ENCODE data around the gene CCDC6. TPM values are rescaled to one million over a fixed set of nuclear protein-coding genes. Genes with fewer than 3 reads are reported as not detected.

CCDC6 gene
- total RNA-seq, 3 donors from 2014 or later (not counting 1 experiment from before 2014, with no cell fraction given), result 19.7 to 23.4 (median 20.8) TPM

DNA sequence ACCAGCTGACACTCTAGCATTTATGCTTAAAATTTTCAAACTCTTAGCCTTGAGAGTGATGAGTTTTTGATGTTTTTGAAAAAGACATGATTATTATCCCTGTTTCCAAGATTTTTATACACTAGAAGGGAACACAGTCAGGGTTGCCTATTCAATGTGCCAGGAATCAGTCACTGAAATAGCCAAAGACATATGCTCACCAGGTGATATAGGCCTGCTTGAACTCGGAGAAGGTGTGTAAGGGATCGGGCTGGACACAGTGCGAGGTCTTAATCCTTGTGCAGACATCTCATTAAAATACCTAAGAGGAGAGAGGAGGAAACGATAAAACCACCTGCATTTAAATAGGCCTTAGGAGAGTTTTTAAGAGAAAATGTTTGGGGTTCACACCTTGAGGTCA, 102.1 kb downstream of the CCDC6 start:
- peaks cover 54% of the 10 kb centered on the region for H3K36me3 ChIP-seq (ENCODE audit: control insufficient read depth, insufficient read depth, low read length)
- whole genome bisulfite sequencing (ENCODE audit: insufficient coverage), result 92% methylated on average over 2 of the region's 4 CpGs
- no peak overlapping the region for H3K27ac ChIP-seq (ENCODE audit: low read length)
- DNase-seq (no peak), ATAC-seq (no peak)
- TF ChIP-seq, protein P1, sequence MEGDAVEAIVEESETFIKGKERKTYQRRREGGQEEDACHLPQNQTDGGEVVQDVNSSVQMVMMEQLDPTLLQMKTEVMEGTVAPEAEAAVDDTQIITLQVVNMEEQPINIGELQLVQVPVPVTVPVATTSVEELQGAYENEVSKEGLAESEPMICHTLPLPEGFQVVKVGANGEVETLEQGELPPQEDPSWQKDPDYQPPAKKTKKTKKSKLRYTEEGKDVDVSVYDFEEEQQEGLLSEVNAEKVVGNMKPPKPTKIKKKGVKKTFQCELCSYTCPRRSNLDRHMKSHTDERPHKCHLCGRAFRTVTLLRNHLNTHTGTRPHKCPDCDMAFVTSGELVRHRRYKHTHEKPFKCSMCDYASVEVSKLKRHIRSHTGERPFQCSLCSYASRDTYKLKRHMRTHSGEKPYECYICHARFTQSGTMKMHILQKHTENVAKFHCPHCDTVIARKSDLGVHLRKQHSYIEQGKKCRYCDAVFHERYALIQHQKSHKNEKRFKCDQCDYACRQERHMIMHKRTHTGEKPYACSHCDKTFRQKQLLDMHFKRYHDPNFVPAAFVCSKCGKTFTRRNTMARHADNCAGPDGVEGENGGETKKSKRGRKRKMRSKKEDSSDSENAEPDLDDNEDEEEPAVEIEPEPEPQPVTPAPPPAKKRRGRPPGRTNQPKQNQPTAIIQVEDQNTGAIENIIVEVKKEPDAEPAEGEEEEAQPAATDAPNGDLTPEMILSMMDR (IDR thresholded peaks at IDR 0.05), result no peak
- Mint-ChIP-seq H3K9me3 (no peaks in the 10 kb centered on the region), H3K36me3 (peaks cover 23% of the 10 kb centered on the region), H3K27ac (no peak overlapping the region), H3K27me3 (ENCODE audit: low read depth in 2 of 2) (no peaks in the 10 kb centered on the region), H3K4me1 (peaks cover 6 to 23% of the 10 kb centered on the region in 2 donors), H3K4me3 (no peak overlapping the region)
- no peaks in the 10 kb centered on the region for H3K27me3 ChIP-seq (ENCODE audit: control insufficient read depth, insufficient read depth, low read length)
- no peaks in the 10 kb centered on the region for H3K9me3 ChIP-seq (ENCODE audit: control insufficient read depth, insufficient read depth, low read length)
- intact Hi-C loops (cut with micrococcal nuclease), result no loop called here
- no peaks in the 10 kb centered on the region for H3K4me1 ChIP-seq (ENCODE audit: control insufficient read depth, insufficient read depth, low read length)
- no peak overlapping the region for H3K4me3 ChIP-seq (ENCODE audit: low read length)

DNA sequence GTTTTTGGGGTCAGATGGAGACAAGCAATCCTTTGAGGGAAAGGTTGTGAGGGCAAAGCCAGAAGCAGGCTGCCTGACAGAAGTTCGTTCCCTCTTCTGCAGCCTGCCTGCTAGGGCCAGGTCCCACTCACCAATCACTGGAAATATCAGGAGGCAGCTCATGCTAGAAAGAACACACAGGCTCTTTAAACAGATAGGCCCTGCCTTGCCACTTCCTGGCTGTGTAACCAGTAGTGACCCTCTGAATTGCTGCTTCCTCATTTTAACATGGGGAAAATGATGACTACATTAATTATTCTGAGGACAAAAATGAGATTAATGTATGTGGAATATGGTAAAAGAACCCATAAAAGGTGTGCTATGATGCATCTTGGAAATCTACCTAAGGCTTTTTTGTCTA, 102.6 kb downstream of the CCDC6 start:
- H3K27ac Mint-ChIP-seq, result peak overlapping the region in 1 of 2 donors; percentile 53
- Histone ChIP-seq H3K27ac (ENCODE audit: low read length) (no peak overlapping the region), H3K27me3 (ENCODE audit: control insufficient read depth, insufficient read depth, low read length) (no peaks in the 10 kb centered on the region), H3K36me3 (ENCODE audit: control insufficient read depth, insufficient read depth, low read length) (peaks cover 54% of the 10 kb centered on the region), H3K4me1 (ENCODE audit: control insufficient read depth, insufficient read depth, low read length) (no peaks in the 10 kb centered on the region), H3K9me3 (ENCODE audit: control insufficient read depth, insufficient read depth, low read length) (no peaks in the 10 kb centered on the region), H3K4me3 (ENCODE audit: low read length) (no peak overlapping the region)
- WGBS (ENCODE audit: insufficient coverage), result 73% methylated on average over 1 of the region's 1 CpG
- H3K36me3 Mint-ChIP-seq, result peaks cover 23% of the 10 kb centered on the region
- H3K4me3 Mint-ChIP-seq, result no peak overlapping the region
- H3K27me3 Mint-ChIP-seq (ENCODE audit: low read depth in 2 of 2), result no peaks in the 10 kb centered on the region
- intact Hi-C loops (cut with micrococcal nuclease), result no loop called here
- no peaks in the 10 kb centered on the region for H3K9me3 Mint-ChIP-seq
- ATAC-seq (no peak), DNase-seq (no peak)
- H3K4me1 Mint-ChIP-seq, result peaks cover 6 to 21% of the 10 kb centered on the region in 2 donors
- TF ChIP-seq, protein P1 (IDR thresholded peaks at IDR 0.05), result no peak

DNA sequence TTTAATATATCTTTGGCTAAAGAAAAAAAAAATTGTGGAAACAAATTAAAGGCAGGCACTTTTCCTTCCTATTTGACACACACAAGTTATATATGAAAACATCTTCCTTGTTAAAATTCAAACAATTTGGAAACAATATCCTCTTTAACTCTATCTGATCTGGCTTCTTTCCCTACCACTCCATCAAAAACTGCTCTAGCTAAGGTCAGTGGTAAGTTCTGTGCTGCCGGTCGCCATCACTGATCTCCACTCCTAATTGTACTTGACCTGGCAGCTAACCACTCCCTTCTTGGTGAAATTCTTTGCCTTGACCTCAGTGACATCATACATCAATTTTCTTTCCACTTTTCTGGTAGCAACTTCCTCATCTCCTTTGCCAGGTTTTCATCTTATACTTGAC, 105.2 kb downstream of the CCDC6 start:
- H3K27ac Mint-ChIP-seq, result peak overlapping the region in 1 of 2 donors; percentile 2
- Histone ChIP-seq H3K27ac (ENCODE audit: low read length) (no peak overlapping the region), H3K9me3 (ENCODE audit: control insufficient read depth, insufficient read depth, low read length) (no peaks in the 10 kb centered on the region), H3K27me3 (ENCODE audit: control insufficient read depth, insufficient read depth, low read length) (no peaks in the 10 kb centered on the region), H3K36me3 (ENCODE audit: control insufficient read depth, insufficient read depth, low read length) (peaks cover 46% of the 10 kb centered on the region), H3K4me1 (ENCODE audit: control insufficient read depth, insufficient read depth, low read length) (no peaks in the 10 kb centered on the region), H3K4me3 (ENCODE audit: low read length) (no peak overlapping the region)
- intact Hi-C loops (cut with micrococcal nuclease), result no loop called here
- DNase-seq (no peak), ATAC-seq (no peak)
- H3K4me1 Mint-ChIP-seq, result peaks cover 6 to 16% of the 10 kb centered on the region in 2 donors
- no peaks in the 10 kb centered on the region for H3K9me3 Mint-ChIP-seq
- TF ChIP-seq, protein P1 (IDR thresholded peaks at IDR 0.05), result no peak
- 95% methylated on average over 2 of the region's 2 CpGs for WGBS (ENCODE audit: insufficient coverage)
- no peak overlapping the region for H3K4me3 Mint-ChIP-seq
- H3K36me3 Mint-ChIP-seq, result peaks cover 12% of the 10 kb centered on the region
- H3K27me3 Mint-ChIP-seq (ENCODE audit: low read depth in 2 of 2), result no peaks in the 10 kb centered on the region

DNA sequence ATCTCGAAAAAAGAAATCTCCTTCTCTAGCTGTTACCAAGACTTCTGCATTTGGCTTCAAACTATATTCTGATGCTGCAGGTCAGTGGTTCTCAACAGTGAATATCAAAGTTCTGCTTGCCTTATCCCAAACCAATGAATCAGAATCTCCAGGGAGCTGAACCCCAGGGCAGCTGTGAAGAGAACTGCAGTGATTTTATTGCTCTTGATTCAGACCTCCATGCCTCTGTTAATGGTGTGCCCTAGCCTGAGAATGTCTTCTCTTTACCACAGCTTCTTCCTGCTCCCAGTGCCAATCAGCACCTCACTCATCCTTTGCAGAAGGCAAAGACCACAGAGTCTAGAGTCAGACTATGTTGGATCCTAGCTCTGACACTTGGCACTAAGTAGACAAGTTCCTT, 106.9 kb downstream of the CCDC6 start:
- H3K27ac ChIP-seq (ENCODE audit: low read length), result no peak overlapping the region
- ATAC-seq (no peak), DNase-seq (no peak)
- intact Hi-C loops (cut with micrococcal nuclease), result no loop called here
- Mint-ChIP-seq H3K36me3 (peaks cover 7% of the 10 kb centered on the region), H3K4me1 (peaks cover 15 to 21% of the 10 kb centered on the region in 2 donors), H3K4me3 (no peak overlapping the region), H3K27ac (no peak overlapping the region), H3K9me3 (no peaks in the 10 kb centered on the region), H3K27me3 (ENCODE audit: low read depth in 2 of 2) (no peaks in the 10 kb centered on the region)
- no peak overlapping the region for H3K4me3 ChIP-seq (ENCODE audit: low read length)
- 95% methylated on average over 1 of the region's 1 CpG for WGBS (ENCODE audit: insufficient coverage)
- no peaks in the 10 kb centered on the region for H3K4me1 ChIP-seq (ENCODE audit: control insufficient read depth, insufficient read depth, low read length)
- peaks cover 29% of the 10 kb centered on the region for H3K36me3 ChIP-seq (ENCODE audit: control insufficient read depth, insufficient read depth, low read length)
- no peaks in the 10 kb centered on the region for H3K9me3 ChIP-seq (ENCODE audit: control insufficient read depth, insufficient read depth, low read length)
- TF ChIP-seq, protein P1 (IDR thresholded peaks at IDR 0.05), result no peak
- H3K27me3 ChIP-seq (ENCODE audit: control insufficient read depth, insufficient read depth, low read length), result no peaks in the 10 kb centered on the region

Data from natural killer cell (primary cell).